Activated CD4-positive, alpha-beta T cell treated with anti-CD3 and anti-CD28 coated beads, Interleukin-2, amount 10 ng/mL, durations not matched to agents 24 days and 14 days (primary cell): ENCODE data around the gene ALOX12B. TPM values are rescaled to one million over a fixed set of nuclear protein-coding genes. Genes with fewer than 3 reads are reported as not detected.
"Not testable (repeated sequence)": the region's sequence is repeated elsewhere in the genome, so short reads cannot be mapped to it uniquely, and the experiment has no call there.

ENCODE experiments used
- DNase-seq: peaks from one replicate; pipeline ENCODE4 v3.0.0; 2022
- H3K27ac Mint-ChIP-seq: one replicate; pipeline ENCODE4 v1.8.0; 2022; ENCODE audit warnings: mild to moderate bottlenecking, mixed read lengths
- H3K27me3 Mint-ChIP-seq: one replicate; pipeline ENCODE4 v1.8.0; 2022; ENCODE audit warnings: mixed read lengths
- H3K36me3 Mint-ChIP-seq: one replicate; pipeline ENCODE4 v1.8.0; 2022; ENCODE audit warnings: low read depth, mild to moderate bottlenecking, mixed read lengths
- H3K4me1 Mint-ChIP-seq: one replicate; pipeline ENCODE4 v1.8.0; 2021; ENCODE audit warnings: mixed read lengths
- H3K4me3 Mint-ChIP-seq: one replicate; pipeline ENCODE4 v1.8.0; 2022; ENCODE audit warnings: mild to moderate bottlenecking, moderate library complexity, mixed read lengths
- H3K9me3 Mint-ChIP-seq: one replicate; pipeline ENCODE4 v1.8.0; 2021; ENCODE audit warnings: mixed read lengths
- intact Hi-C: fragments of 100-400 bp; cut with micrococcal nuclease; formaldehyde crosslinking; loops from one replicate; pipeline ENCODE4 v1.15.1; 2023
- total RNA-seq: library from RNA; stranded (reverse); gene quantifications from 2 replicates; pipeline ENCODE4 v1.2.3, GENCODE V29; 2022

The ALOX12B gene
- total RNA-seq, 1 donor from 2014 or later = 0.77 TPM

- Mint-ChIP-seq H3K4me1 (no peaks in the 10 kb centered on the region), H3K27ac (no peak overlapping the region), H3K27me3 (no peaks in the 10 kb centered on the region), H3K36me3 (no peaks in the 10 kb centered on the region), H3K9me3 (no peaks in the 10 kb centered on the region), H3K4me3 (no peak overlapping the region)
- DNase-seq = no peak
- intact Hi-C loops = no loop called here
These were observed 41.1 kb downstream of the ALOX12B start for GRCh38 chr17:8046306-8046928.

- H3K27ac Mint-ChIP-seq = no peak overlapping the region
- H3K27me3 Mint-ChIP-seq = peaks cover 11% of the 10 kb centered on the region
- H3K36me3 Mint-ChIP-seq = no peaks in the 10 kb centered on the region
- H3K9me3 Mint-ChIP-seq = no peaks in the 10 kb centered on the region
- H3K4me1 Mint-ChIP-seq = no peaks in the 10 kb centered on the region
- no peak overlapping the region for H3K4me3 Mint-ChIP-seq
- DNase-seq = no peak
- intact Hi-C loops = no loop called here
These were observed 42.4 kb downstream of the ALOX12B start for GRCh38 chr17:8044819-8045810.

GRCh38 chr17:8041979-8042378 is 45.5 kb downstream of the ALOX12B start:
- Mint-ChIP-seq H3K4me3 (no peak overlapping the region), H3K9me3 (no peaks in the 10 kb centered on the region), H3K27me3 (peaks cover 26% of the 10 kb centered on the region), H3K27ac (no peak overlapping the region), H3K36me3 (no peaks in the 10 kb centered on the region), H3K4me1 (peaks cover 2% of the 10 kb centered on the region)
- intact Hi-C loops = loop anchor here (1.0 kb wide), 2 partner anchors 26 to 129 kb away; no protein-coding TSS in a partner anchor
- no peak for DNase-seq

- intact Hi-C loops = loop anchor here (1.0 kb wide), 2 partner anchors 25 to 128 kb away; no protein-coding TSS in a partner anchor
- Mint-ChIP-seq H3K36me3 (no peaks in the 10 kb centered on the region), H3K27ac (no peak overlapping the region), H3K9me3 (no peaks in the 10 kb centered on the region), H3K4me3 (no peak overlapping the region), H3K4me1 (peaks cover 2% of the 10 kb centered on the region), H3K27me3 (peaks cover 26% of the 10 kb centered on the region)
- peak; percentile 81 for DNase-seq
These were observed 46.1 kb downstream of the ALOX12B start for GRCh38 chr17:8041249-8041928.

- Mint-ChIP-seq H3K9me3 (no peaks in the 10 kb centered on the region), H3K4me1 (peaks cover 2% of the 10 kb centered on the region), H3K36me3 (no peaks in the 10 kb centered on the region), H3K27me3 (peaks cover 29% of the 10 kb centered on the region), H3K27ac (no peak overlapping the region), H3K4me3 (no peak overlapping the region)
- intact Hi-C loops = no loop called here
- no peak for DNase-seq
These were observed 47.8 kb downstream of the ALOX12B start for GRCh38 chr17:8039611-8040168.

GRCh38 chr17:8038954-8039610 is 48.4 kb downstream of the ALOX12B start, which contains the start of gene ALOX15B:
Gene ALOX15B, plus strand, starts transcription at chr17:8039059. Its CDS starts 97 bp downstream, at chr17:8039156.
- H3K36me3 Mint-ChIP-seq = no peaks in the 10 kb centered on the region
- no peaks in the 10 kb centered on the region for H3K9me3 Mint-ChIP-seq
- intact Hi-C loops = no loop called here
- H3K27ac Mint-ChIP-seq = no peak within 1 kb of the TSS
- peaks cover 2% of the 10 kb centered on the region for H3K4me1 Mint-ChIP-seq
- H3K27me3 Mint-ChIP-seq = peaks cover 29% of the 10 kb centered on the region
- no peak for DNase-seq
- no peak within 1 kb of the TSS for H3K4me3 Mint-ChIP-seq

GRCh38 chr17:8032442-8032841 is 55.1 kb downstream of the ALOX12B start:
- H3K27ac Mint-ChIP-seq = no peak overlapping the region
- H3K4me1 Mint-ChIP-seq = no peaks in the 10 kb centered on the region
- no peak for DNase-seq
- intact Hi-C loops = no loop called here
- peaks cover 30% of the 10 kb centered on the region for H3K27me3 Mint-ChIP-seq
- H3K9me3 Mint-ChIP-seq = no peaks in the 10 kb centered on the region
- no peaks in the 10 kb centered on the region for H3K36me3 Mint-ChIP-seq
- H3K4me3 Mint-ChIP-seq = no peak overlapping the region

- Mint-ChIP-seq H3K36me3 (no peaks in the 10 kb centered on the region), H3K27me3 (peaks cover 33% of the 10 kb centered on the region), H3K4me3 (no peak overlapping the region), H3K9me3 (no peaks in the 10 kb centered on the region), H3K27ac (no peak overlapping the region), H3K4me1 (no peaks in the 10 kb centered on the region)
- intact Hi-C loops = no loop called here
- DNase-seq = no peak
These were observed 55.6 kb downstream of the ALOX12B start for GRCh38 chr17:8031950-8032349.

- Mint-ChIP-seq H3K4me3 (no peak overlapping the region), H3K27me3 (peaks cover 35% of the 10 kb centered on the region), H3K9me3 (no peaks in the 10 kb centered on the region), H3K36me3 (no peaks in the 10 kb centered on the region), H3K4me1 (no peaks in the 10 kb centered on the region), H3K27ac (no peak overlapping the region)
- DNase-seq = no peak
- intact Hi-C loops = no loop called here
These were observed 56.3 kb downstream of the ALOX12B start for GRCh38 chr17:8031261-8031661.

- peaks cover 40% of the 10 kb centered on the region for H3K27me3 Mint-ChIP-seq
- H3K4me1 Mint-ChIP-seq = no peaks in the 10 kb centered on the region
- no peaks in the 10 kb centered on the region for H3K36me3 Mint-ChIP-seq
- H3K4me3 Mint-ChIP-seq = no peak overlapping the region
- H3K9me3 Mint-ChIP-seq = no peaks in the 10 kb centered on the region
- intact Hi-C loops = no loop called here
- no peak for DNase-seq
- H3K27ac Mint-ChIP-seq = no peak overlapping the region
These were observed 58.4 kb downstream of the ALOX12B start for GRCh38 chr17:8029121-8029520.

GRCh38 chr17:8025176-8025911 is 62.2 kb downstream of the ALOX12B start:
- Mint-ChIP-seq H3K27me3 (peaks cover 25% of the 10 kb centered on the region), H3K4me1 (no peaks in the 10 kb centered on the region), H3K36me3 (no peaks in the 10 kb centered on the region), H3K4me3 (no peak overlapping the region), H3K27ac (no peak overlapping the region), H3K9me3 (no peaks in the 10 kb centered on the region)
- no peak for DNase-seq
- intact Hi-C loops = no loop called here

GRCh38 chr17:8024161-8024560 is 63.4 kb downstream of the ALOX12B start:
- H3K4me3 Mint-ChIP-seq, DNase-seq, H3K9me3 Mint-ChIP-seq, H3K36me3 Mint-ChIP-seq, intact Hi-C loops, H3K27ac Mint-ChIP-seq, H3K4me1 Mint-ChIP-seq: not testable (repeated sequence)
- H3K27me3 Mint-ChIP-seq = peaks cover 25% of the 10 kb centered on the region
